BE2C (cell line): ENCODE measurements around the gene SLC15A1. TPM values are rescaled to one million over a fixed set of nuclear protein-coding genes. Genes with fewer than 3 reads are reported as not detected.

Source experiments
- DNase-seq: peaks from one replicate; pipeline ENCODE4 v3.0.0-alpha.2; 2020
- H3K27me3 ChIP-seq: fragments of 250-450 bp; sonication (Bioruptor Pico); 2 replicates; pipeline ENCODE4 v1.5.1; 2020; ENCODE audit warnings: mild to moderate bottlenecking
- H3K36me3 ChIP-seq: fragments of 250-450 bp; sonication (Bioruptor Pico); 2 replicates; pipeline ENCODE4 v1.5.1; 2020; ENCODE audit warnings: mild to moderate bottlenecking
- H3K4me1 ChIP-seq: fragments of 250-450 bp; sonication (Bioruptor Pico); 2 replicates; pipeline ENCODE4 v1.5.1; 2020
- H3K4me3 ChIP-seq: 2 replicates; pipeline ENCODE4 v1.5.1; 2011; ENCODE audit warnings: low read depth, low read length
- H3K9me3 ChIP-seq: fragments of 250-450 bp; sonication (Bioruptor Pico); 2 replicates; pipeline ENCODE4 v1.5.1; 2020
- polyA plus RNA-seq: library from polyadenylated mRNA; unstranded; fragments of >200 nt; gene quantifications from one replicate; pipeline ENCODE4 v1.2.1, GENCODE V29; 2012; ENCODE audit warnings: low read depth, missing spikeins; ENCODE audit not compliant: insufficient read length, insufficient read depth
- TF ChIP-seq, protein P1 (sequence below): IDR thresholded peaks from 2 replicates; pipeline ENCODE4 v1.5.1; 2012; ENCODE audit warnings: mild to moderate bottlenecking, low read depth, low read length

Gene SLC15A1, protein sequence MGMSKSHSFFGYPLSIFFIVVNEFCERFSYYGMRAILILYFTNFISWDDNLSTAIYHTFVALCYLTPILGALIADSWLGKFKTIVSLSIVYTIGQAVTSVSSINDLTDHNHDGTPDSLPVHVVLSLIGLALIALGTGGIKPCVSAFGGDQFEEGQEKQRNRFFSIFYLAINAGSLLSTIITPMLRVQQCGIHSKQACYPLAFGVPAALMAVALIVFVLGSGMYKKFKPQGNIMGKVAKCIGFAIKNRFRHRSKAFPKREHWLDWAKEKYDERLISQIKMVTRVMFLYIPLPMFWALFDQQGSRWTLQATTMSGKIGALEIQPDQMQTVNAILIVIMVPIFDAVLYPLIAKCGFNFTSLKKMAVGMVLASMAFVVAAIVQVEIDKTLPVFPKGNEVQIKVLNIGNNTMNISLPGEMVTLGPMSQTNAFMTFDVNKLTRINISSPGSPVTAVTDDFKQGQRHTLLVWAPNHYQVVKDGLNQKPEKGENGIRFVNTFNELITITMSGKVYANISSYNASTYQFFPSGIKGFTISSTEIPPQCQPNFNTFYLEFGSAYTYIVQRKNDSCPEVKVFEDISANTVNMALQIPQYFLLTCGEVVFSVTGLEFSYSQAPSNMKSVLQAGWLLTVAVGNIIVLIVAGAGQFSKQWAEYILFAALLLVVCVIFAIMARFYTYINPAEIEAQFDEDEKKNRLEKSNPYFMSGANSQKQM
- polyA plus RNA-seq: 0.25 TPM

DNA sequence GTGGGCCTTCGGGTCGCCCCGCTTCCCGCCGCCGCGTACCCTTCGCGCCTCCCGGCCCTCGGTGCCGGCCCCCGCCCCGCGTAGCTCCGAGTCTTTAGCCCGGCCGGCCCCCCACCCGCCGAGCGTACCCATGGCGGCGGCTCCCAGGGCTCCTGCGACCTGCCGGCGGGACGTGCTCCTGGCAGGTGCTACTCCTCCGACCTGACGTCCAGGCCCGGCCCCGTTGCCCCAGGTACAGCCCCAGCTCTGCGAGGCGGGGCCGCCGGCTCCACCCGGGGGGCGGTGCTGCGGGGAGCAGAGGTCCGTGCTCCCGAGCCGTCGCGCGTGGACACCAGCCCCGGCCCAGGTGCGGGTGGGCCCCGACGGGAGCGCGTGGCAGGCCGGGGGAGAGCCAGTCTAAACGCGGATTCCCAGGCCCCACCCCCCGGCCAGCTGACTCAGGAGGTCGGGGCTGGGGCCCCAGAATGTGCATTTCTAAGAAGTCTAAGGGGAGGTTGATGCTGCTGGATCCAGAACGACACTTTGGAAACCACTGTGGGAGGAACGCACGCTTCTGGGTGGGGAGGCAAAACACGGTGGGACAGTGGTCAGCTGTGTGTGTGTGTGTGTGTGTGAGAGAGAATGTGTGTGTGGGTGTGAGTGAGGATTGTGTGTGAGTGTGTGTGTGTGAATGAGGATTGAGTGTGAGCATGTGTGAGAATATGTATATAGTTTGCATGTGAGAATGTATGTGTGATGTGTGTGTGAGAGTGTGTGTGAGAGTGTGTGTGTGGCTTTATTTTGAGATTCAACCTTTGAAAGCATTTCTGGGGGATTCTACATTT is at the start of gene SLC15A1:
TSS of gene SLC15A1 (minus strand) at position 206 of the 824 bp plus-strand sequence. CDS start at position 132, 74 bp downstream.
- no peaks in the 10 kb centered on the region; the same call in 1 of the 2 replicates for H3K9me3 ChIP-seq
- no peaks in the 10 kb centered on the region for H3K36me3 ChIP-seq
- TF ChIP-seq, protein P1, sequence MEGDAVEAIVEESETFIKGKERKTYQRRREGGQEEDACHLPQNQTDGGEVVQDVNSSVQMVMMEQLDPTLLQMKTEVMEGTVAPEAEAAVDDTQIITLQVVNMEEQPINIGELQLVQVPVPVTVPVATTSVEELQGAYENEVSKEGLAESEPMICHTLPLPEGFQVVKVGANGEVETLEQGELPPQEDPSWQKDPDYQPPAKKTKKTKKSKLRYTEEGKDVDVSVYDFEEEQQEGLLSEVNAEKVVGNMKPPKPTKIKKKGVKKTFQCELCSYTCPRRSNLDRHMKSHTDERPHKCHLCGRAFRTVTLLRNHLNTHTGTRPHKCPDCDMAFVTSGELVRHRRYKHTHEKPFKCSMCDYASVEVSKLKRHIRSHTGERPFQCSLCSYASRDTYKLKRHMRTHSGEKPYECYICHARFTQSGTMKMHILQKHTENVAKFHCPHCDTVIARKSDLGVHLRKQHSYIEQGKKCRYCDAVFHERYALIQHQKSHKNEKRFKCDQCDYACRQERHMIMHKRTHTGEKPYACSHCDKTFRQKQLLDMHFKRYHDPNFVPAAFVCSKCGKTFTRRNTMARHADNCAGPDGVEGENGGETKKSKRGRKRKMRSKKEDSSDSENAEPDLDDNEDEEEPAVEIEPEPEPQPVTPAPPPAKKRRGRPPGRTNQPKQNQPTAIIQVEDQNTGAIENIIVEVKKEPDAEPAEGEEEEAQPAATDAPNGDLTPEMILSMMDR: no peak
- no peaks in the 10 kb centered on the region for H3K4me1 ChIP-seq
- H3K4me3 ChIP-seq: no peak within 1 kb of the TSS
- H3K27me3 ChIP-seq: peaks cover 27% of the 10 kb centered on the region
- DNase-seq: no peak

DNA sequence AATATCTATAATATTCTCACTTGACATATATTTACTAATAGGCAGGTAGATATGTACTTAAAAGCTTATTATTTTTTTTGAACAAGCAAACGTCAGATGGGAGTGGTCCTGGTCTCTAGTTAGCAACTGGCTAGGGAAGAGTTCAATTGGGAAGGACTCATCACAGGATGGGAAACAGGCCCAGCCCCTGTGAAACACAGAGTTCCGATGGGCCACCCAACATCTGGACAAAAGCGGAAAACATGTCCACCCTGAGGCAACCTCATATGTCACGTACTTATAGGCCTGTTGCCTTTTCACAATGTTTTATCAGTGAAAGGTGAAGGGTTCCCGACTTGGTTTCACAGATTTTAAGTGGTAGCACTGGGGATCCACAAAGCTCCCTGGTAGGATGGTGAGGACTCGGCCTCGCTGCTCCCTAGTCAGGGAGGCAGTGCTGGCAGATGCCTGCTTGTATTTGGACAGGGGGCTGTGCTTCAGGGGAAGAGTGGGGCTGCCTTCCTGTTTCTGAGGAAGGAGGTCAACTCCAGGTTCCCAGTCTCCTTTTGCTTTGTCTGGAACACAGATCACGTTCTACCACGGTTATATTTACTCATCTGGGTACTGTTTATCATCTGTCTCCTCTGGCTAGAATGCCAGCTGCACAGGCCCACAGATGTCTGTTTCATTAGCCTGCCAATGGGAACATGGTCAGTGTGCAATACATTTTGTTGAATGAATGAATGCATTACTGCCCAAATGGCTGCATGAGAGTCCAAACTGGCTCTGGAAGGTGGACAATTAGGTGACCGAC is 49.4 kb upstream of the SLC15A1 start:
- TF ChIP-seq, protein P1: no peak
- Histone ChIP-seq H3K9me3 (no peaks in the 10 kb centered on the region), H3K4me3 (no peak overlapping the region), H3K36me3 (no peaks in the 10 kb centered on the region), H3K27me3 (no peaks in the 10 kb centered on the region), H3K4me1 (no peaks in the 10 kb centered on the region; the same call in 1 of the 2 replicates)
- DNase-seq: no peak

DNA sequence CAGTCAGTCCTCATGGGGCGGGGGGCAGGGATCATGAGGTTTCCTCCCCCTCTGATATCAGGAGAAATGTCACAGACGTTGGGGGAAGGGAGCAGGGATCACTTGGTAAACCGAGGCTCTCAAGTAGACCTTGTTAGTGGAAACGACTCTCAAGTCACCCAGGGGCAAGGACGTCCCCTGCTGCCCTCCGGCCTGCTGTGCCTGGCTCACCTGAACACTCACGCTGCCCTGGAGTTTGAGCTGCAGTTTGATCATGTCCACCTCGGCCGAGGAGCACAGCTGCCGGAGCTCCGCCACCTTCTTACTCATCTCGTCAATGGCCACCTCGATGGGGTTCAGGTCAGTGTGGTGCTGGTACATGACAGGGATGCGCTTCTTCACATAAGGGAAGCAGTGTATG is 47.6 kb upstream of the SLC15A1 start:
- no peak for DNase-seq
- Histone ChIP-seq H3K9me3 (no peaks in the 10 kb centered on the region), H3K4me3 (no peak overlapping the region), H3K4me1 (no peaks in the 10 kb centered on the region; the same call in 1 of the 2 replicates), H3K27me3 (no peaks in the 10 kb centered on the region), H3K36me3 (no peaks in the 10 kb centered on the region)
- TF ChIP-seq, protein P1: no peak

DNA sequence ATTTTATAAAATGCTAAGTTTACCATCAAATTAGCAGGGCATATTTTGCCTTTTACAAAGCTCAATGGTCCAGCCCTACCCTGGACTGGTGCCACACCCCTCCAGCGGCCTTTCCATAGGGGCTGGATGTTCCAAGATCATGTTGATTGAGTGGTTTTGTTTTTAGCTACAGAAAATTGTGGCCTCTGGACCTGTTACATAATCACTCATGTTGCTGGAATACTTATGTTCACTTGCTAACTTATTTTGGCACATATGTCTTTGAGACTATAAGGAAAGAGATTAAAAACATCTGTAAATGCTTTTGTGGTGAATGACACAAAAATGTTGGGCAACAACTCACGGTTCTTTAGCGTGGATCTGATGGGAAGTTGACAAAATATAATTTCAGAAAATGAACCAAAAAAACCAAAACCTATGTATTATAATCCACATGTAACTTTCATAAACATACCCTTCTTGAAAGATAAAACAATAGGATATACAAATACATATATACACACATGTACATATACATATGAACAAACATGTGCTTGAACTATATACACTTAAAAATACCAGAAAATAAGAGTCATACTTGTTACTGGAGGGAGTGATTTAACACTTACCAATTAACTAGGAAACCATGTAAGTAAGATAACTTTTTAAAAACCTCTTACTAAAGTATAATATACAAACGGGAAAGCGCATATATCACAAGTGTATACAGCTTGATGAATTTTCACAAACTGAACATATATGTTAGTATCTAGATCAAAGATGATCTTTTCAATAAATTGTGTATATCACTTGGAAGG is 46.6 kb upstream of the SLC15A1 start:
- TF ChIP-seq, protein P1: no peak
- no peaks in the 10 kb centered on the region; the same call in 1 of the 2 replicates for H3K4me1 ChIP-seq
- no peaks in the 10 kb centered on the region for H3K36me3 ChIP-seq
- no peaks in the 10 kb centered on the region for H3K9me3 ChIP-seq
- H3K4me3 ChIP-seq: no peak overlapping the region
- H3K27me3 ChIP-seq: no peaks in the 10 kb centered on the region
- no peak for DNase-seq

DNA sequence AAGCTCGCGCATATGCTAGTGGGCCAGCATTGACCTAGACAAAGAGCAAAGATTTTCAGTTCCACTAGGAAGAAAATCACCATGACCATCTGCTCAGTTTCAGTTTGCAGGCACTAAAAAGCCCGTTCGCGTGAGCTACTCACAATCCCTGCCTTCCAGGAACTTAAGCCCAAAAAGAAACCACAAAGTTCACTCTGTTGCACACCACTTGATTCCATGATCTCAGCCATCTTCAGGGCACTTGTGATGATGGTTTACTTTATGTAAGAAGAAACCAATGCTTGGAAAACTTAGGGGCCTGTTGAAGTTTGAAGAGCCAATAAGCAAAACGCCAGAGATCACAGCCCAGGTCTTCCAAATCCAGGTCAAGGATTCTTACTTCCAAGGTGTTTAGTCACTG is 45.0 kb upstream of the SLC15A1 start:
- Histone ChIP-seq H3K36me3 (no peaks in the 10 kb centered on the region), H3K27me3 (no peaks in the 10 kb centered on the region), H3K9me3 (no peaks in the 10 kb centered on the region), H3K4me1 (no peaks in the 10 kb centered on the region; the same call in 1 of the 2 replicates), H3K4me3 (no peak overlapping the region)
- TF ChIP-seq, protein P1: no peak
- no peak for DNase-seq
